A549 (cell line): ENCODE results near the gene MYH9.

ENCODE experiments used
- CEBPB ChIP-seq, 2 experiments: fragments of >200 bp in 1 of 2; sonication (Bioruptor Twin) in 1 of 2; formaldehyde crosslinking in 1 of 2; IDR thresholded peaks; 2 replicates each; pipeline ENCODE4 v1.6.1; 2012 to 2016
- EP300 ChIP-seq, 2 experiments: fragments of >200 bp; sonication (Bioruptor Twin); formaldehyde crosslinking; IDR thresholded peaks; 2 replicates in 1 of 2; 3 replicates in 1 of 2; pipeline ENCODE4 v1.6.1; 2016 to 2017
- MAFK ChIP-seq: fragments of 450-650 bp; IDR thresholded peaks from 2 replicates; pipeline ENCODE4 v1.6.1; 2014; ENCODE audit not compliant: partially characterized antibody
- NPAS2 ChIP-seq: fragments of 250-450 bp; sonication (Bioruptor Pico); IDR thresholded peaks from 2 replicates; pipeline ENCODE4 v1.8.0; 2022; ENCODE audit warnings: mild to moderate bottlenecking, moderate library complexity, borderline replicate concordance
- RAD21 ChIP-seq, 2 experiments: fragments of >200 bp in 1 of 2; sonication (Bioruptor Twin) in 1 of 2; formaldehyde crosslinking in 1 of 2; IDR thresholded peaks in 1 of 2; conservative IDR thresholded peaks in 1 of 2; 2 replicates in 1 of 2; 3 replicates in 1 of 2; pipeline ENCODE4 v1.6.1; 2012 to 2018; ENCODE audit warnings: inconsistent platforms in 1 of 2
- TF ChIP-seq, protein P1 (sequence below): fragments of 150-350 bp; IDR thresholded peaks from 2 replicates; pipeline ENCODE4 v1.6.1; 2014; ENCODE audit warnings: low read depth, mild to moderate bottlenecking, low read length
- TF ChIP-seq, protein P2 (sequence below): fragments of >200 bp; sonication (Bioruptor Twin); formaldehyde crosslinking; IDR thresholded peaks from 3 replicates; pipeline ENCODE4 v1.5.1; 2016
- TF ChIP-seq, protein P3 (sequence below): IDR thresholded peaks from 2 replicates; pipeline ENCODE4 v1.6.1; 2012

DNA sequence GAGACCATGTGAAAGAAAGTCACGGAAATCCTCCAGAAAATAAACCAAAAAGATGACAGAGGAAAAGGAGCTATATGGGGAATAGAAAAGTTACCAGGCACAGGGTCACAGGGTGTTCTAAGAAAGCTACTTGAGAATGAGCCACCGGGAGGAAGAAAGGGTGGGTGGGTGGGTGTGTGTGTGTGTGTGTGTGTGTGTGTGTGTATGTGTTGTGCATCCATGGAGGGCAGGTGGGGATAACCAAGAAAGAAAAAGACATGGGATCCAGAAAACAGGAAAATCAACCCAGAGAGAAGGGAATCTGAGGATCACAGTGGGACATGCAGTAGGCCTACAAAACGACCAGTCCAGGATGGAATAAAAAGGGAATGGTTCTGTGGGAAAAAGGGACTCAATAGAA, 152.2 kb downstream of the MYH9 start:
- TF ChIP-seq, protein P1, sequence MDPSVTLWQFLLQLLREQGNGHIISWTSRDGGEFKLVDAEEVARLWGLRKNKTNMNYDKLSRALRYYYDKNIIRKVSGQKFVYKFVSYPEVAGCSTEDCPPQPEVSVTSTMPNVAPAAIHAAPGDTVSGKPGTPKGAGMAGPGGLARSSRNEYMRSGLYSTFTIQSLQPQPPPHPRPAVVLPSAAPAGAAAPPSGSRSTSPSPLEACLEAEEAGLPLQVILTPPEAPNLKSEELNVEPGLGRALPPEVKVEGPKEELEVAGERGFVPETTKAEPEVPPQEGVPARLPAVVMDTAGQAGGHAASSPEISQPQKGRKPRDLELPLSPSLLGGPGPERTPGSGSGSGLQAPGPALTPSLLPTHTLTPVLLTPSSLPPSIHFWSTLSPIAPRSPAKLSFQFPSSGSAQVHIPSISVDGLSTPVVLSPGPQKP: no peak
- TF ChIP-seq, protein P2, sequence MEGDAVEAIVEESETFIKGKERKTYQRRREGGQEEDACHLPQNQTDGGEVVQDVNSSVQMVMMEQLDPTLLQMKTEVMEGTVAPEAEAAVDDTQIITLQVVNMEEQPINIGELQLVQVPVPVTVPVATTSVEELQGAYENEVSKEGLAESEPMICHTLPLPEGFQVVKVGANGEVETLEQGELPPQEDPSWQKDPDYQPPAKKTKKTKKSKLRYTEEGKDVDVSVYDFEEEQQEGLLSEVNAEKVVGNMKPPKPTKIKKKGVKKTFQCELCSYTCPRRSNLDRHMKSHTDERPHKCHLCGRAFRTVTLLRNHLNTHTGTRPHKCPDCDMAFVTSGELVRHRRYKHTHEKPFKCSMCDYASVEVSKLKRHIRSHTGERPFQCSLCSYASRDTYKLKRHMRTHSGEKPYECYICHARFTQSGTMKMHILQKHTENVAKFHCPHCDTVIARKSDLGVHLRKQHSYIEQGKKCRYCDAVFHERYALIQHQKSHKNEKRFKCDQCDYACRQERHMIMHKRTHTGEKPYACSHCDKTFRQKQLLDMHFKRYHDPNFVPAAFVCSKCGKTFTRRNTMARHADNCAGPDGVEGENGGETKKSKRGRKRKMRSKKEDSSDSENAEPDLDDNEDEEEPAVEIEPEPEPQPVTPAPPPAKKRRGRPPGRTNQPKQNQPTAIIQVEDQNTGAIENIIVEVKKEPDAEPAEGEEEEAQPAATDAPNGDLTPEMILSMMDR: no peak
- TF ChIP-seq NPAS2 (CRISPR knock-in tag): no peak
- no peak for TF ChIP-seq MAFK
- TF ChIP-seq EP300 (IDR thresholded peaks at IDR 0.05): no peak
- TF ChIP-seq, protein P3, sequence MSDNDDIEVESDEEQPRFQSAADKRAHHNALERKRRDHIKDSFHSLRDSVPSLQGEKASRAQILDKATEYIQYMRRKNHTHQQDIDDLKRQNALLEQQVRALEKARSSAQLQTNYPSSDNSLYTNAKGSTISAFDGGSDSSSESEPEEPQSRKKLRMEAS: no peak
- TF ChIP-seq CEBPB (IDR thresholded peaks at IDR 0.05): no peak
- TF ChIP-seq RAD21 (conservative IDR thresholded peaks at IDR 0.05 in 1 of 2, IDR thresholded peaks at IDR 0.05 in 1 of 2): no peak
